HL-60 (cell line): ENCODE data around the gene SPINK5.

Experiments
- CTCF ChIP-seq: IDR thresholded peaks from one replicate; pipeline ENCODE4 v1.5.1; 2011; ENCODE audit warnings: low read length, control low read depth, inconsistent platforms; ENCODE audit not compliant: insufficient read depth
- GABPA ChIP-seq: IDR thresholded peaks from 2 replicates; pipeline ENCODE4 v1.6.1; 2012; ENCODE audit warnings: low read depth
- REST ChIP-seq: IDR thresholded peaks from 2 replicates; pipeline ENCODE4 v1.6.1; 2012; ENCODE audit warnings: low read depth; ENCODE audit not compliant: insufficient replicate concordance
- SPI1 ChIP-seq: IDR thresholded peaks from 2 replicates; pipeline ENCODE4 v1.6.1; 2012; ENCODE audit warnings: low read depth, mild to moderate bottlenecking, borderline replicate concordance

GRCh38 chr5:148084269-148084668 is 20.5 kb downstream of the SPINK5 start:
- no peak for TF ChIP-seq CTCF
- no peak for TF ChIP-seq REST
- TF ChIP-seq GABPA: no peak
- no peak for TF ChIP-seq SPI1
